HG03097 (cell line): ENCODE data around the gene SERTAD2.

Experiments
- ATAC-seq: cut with Tn5 transposase; IDR thresholded peaks from one replicate; pipeline ENCODE4 v1.9.1; 2021; ENCODE audit not compliant: unreplicated experiment, low FRiP score

The SERTAD2 gene

DNA sequence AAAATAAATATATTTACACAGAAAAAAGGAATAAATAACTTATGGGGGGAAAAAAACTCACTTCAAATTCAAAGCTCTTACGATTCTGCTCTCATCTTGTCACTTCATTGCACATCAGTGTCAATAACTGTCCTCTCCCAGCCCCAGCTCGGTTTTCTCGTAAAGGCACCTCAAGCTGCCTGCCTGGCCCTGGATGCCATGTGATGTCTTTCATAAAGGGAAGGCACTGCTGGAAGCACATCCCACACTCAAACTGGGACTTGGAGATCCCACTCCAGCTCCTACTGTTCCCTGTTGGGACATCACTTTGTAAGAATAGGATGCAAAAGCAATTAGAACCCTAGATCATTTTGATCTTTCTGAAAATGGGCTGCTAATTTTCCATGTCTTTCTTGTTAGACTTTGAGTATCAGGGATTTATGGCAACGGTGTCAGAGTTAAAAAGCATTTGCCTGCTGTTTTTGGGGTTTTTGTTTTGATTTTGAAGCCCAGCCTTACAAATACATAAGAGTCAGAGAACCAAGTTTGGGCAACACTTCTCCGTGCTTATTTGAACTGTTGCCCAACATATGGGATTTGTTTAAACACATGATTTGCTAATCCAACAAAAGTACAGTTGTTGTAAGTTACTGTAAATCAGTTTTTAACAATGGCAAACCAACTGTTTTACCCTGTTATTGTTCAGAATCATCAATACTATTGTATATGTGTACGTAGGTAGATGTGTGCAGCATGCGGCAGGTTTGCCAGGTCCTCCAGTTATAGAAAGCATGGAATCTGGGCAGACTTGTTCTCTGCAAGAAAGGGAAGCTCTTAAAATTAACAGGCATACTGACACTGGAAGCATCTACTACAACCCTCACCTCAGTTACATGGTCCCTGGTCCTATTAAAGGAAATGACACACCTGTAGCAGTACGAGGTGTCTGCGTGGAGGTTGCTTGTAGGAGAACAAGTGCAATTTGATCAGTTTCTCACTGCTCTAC is 20.6 kb downstream of the SERTAD2 start:
- no peak for ATAC-seq

DNA sequence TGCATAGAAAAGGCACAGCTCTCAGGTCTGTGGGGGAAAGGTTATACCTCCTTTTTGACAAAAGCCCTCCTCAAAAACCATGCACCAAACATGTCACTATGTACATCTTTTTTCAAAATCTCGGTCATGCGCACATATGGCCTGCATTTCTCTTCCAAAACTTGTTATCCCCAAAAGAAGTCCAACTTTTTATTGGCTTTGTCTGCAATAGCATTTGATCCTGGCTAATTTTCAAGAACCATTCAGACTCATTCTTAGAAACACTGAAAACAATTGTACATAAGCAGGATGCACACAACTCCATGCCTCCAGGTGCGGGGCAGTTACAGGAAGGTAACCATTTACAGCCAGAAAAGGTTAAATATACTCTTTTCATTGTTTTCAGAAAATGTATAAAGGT is 21.9 kb downstream of the SERTAD2 start:
- no peak for ATAC-seq

GRCh38 chr2:64630752-64631151 is 23.0 kb downstream of the SERTAD2 start:
- no peak for ATAC-seq

DNA sequence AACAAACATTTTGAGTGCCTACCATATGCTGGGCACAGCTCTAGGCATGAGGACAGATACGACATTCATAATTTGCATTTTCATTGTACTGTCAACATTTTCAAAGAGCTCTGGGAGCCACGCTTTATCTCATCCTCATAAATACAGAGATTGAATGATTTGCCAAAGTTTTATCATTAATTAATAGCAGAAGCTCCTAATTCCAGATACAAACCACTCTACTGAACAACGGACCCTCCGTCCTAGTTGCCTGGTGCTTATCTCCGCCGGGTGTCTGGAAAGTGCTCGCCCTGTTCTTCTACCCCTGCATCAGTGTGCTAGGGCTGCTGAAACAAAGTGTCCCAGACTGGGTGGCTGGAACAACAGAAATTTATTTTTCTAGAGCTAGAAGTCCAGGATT is 23.8 kb downstream of the SERTAD2 start:
- no peak for ATAC-seq

DNA sequence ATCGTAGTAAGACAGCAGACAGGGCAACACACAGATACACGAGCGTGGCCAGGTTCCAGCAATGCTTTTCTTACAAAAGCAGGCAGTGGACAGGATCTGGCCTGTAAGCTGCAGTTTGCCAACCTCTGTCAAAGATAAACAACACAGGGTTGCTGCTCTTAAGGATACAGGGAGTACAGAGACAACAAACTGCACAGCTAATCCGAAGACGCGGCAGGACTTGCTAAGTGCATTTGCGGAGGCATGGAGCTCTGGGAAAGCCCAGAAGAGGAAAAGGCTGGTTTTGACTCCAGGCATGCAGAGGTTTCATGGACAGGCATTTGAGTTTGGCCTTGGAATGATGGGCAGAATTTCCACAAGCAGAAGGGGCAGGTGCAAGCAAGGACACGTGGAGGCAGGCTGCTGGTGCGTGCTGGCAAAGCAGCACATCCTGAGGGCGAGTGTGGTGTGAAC is 24.4 kb downstream of the SERTAD2 start:
- no peak for ATAC-seq

- ATAC-seq, result no peak
Measured at GRCh38 chr2:64627860-64628841, 25.6 kb downstream of the SERTAD2 start.

DNA sequence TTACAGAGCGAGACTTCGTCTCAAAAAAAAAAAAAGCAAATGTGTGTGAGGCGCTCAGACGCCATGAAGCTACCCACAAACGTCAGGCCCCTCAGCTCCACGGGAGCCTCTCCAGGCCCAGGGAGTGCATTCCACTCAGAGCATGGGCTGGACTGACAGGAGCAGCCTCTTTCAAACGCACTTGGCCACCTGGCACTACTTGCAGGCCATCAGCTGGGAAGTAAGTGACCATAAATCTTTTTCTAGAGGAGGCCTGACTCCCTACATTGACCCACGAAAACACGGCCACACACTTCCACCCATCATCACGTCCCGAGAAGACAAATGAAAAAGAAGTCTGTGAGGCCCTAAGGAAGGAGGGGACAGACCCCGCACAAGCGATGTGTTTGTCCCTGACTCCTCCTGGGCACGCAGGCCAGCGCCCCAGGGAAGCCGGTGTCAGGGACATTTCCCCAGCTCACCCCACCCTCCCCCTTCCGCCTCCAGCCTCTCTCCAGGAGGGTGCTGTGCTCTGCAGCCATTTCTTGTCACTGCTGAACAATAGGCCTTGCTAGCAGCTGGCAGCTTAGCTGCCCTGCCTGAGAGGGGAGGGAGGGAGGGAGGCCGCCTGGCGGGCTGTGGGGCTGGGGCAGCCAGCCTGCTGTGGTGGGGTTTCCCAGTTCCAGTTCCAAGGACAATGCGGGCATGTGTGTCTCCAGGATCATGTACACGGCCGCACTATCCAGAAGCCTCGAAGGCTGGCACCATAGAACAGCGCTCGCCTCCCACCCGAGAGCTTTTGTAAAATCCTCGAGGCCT is 26.6 kb downstream of the SERTAD2 start:
- no peak for ATAC-seq

DNA sequence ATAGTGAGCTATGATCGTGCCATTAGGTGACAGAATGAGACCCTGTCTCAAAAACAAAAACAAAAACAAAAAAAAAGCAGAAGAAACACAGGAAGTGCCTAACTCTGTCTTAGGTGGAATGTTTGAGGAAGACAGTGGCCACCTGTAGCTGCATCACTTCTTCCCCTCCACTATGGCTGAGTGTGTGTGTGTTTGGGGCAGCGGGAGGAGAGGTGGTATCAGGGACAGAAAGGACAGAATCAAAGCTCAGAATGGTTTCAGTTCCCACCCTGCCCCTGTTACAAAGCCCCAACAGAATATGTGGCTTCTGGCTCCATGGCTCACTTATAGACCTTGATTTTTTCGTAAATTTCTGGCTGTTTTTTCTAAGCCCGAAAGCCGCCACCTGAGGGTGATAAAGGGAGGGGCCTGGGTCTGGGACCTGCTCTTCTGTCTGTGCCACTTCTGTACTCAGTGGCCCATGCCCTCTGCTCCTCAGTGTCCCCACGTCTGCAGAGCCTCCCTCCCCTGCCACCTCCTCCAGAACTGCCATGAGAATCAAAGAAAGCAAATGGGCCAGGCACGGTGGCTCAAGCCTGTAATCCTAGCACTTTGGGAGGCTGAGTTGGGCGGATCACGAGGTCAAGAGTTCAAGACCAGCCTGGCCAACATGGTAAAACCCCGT is 27.4 kb downstream of the SERTAD2 start:
- ATAC-seq, result no peak

- no peak for ATAC-seq
Measured at GRCh38 chr2:64625299-64626145, 28.2 kb downstream of the SERTAD2 start.

DNA sequence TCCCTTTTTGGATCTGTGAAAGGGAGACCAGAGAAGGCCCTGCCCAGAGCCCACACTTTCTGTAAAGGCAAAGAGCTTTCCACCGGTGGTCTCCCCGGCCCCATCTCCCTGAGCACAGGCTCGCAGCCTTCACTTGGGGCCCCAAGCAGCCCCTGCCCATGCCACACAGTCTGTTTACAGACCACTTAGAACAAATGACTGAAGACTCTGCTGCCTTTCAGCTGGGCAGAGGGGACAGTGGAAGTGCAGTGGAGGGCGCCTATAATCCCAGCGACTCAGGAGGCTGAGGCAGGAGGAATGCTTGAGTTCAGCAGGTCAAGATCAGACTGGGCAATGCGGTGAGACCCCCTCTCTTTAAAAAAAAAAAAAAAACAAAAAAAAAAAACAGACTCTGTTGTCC is 28.9 kb downstream of the SERTAD2 start:
- no peak for ATAC-seq

DNA sequence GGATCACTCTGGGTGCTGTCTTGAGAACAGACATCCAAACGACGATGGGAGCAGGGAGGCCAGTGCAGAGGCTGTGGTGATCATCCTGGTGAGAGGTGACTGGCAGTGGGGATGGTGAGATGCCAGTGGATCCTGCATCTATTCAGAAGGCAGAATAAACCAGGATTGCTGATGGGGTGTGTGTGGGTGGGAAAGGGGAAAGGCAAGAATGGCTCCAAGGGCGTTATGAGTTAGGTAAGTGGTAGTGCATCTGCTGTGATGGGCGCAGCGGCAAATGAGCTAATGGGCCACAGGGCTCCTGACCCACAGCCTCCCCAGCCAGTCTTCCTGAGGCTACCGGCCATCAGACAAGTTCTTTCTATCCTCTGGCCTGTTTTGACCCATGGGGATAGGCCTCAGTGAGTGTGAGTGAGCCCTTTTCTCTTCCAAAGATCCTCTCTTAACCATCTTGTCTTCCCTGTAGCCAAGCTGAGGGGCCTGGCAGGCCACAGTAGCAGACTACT is 29.6 kb downstream of the SERTAD2 start:
- ATAC-seq, result no peak

- ATAC-seq, result no peak
Measured at GRCh38 chr2:64623242-64623850, 30.4 kb downstream of the SERTAD2 start.

DNA sequence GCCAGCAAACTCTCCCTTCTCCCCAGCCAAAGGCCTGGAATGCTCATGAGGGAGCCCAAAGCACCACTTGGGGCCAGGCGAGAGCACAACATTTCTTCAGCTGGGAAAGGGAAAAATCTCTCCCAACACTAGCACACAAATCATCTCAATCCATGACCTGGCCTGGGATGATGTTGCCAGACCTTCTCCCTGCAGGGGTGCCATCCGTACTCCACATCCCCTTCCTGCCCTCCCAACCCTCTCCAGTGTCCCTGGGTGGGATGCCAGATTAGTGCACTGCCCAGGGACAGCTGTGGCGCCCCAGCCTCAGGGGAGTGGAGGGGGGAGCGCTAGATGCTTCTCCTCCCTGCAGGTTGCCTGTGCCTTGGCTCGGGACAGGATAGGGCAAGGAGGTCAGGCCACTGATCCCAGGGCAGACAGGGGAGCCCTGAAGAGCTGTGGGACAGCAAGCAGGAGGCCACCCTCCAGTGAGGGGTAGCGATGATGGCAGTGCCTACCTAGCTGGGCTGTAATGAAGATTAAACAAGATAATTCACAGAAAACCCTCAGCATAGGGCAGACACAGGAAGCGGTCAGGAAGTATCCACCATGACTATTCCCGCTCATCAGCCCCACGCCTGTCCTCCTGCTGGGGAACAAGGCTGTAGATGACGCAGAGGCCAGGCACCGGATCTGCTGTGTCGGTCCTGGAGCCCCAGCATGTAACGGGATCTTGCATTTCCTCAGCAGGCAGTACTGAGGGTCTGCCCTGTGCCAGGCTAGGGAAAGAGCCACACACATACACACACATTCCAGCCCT is 31.1 kb downstream of the SERTAD2 start:
- no peak for ATAC-seq

GRCh38 chr2:64620661-64621060 is 33.1 kb downstream of the SERTAD2 start:
- ATAC-seq, result no peak

- ATAC-seq, result no peak
Measured at GRCh38 chr2:64617631-64618151, 36.0 kb downstream of the SERTAD2 start.

DNA sequence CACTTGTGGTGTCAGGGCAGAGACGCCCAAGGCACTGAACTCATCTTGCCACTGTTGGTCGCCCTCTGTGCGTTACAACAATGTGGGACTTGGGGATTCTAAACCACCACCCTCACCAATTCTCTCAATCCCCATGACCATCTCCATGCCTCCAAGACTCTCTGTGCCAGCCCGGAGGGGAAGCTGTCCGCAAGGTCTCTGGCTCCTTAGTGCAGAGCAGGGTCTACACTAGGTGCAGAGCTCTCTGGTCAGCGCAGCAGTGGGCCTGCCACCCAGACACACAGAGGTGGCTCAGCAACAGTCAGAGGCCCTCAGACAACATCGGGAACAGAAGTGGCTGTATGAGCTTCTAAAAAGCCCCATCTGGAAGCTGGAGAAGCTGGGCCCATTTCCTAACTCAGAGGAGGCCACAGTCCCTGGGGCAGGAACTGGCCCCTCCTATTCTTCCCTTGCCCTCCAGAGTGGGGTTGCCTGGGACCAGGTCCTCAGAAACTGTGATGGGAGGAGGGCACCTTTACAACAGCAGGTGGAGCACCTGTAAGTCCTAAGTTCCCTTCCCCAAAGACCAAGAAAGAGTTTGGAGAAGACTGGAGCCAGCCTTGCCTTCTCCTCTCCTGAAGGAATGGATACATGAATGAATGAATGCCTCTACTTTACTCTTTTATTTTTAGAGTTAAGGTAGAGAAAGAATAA is 37.7 kb downstream of the SERTAD2 start:
- no peak for ATAC-seq
